GM12872 (cell line): ENCODE data around the gene LRRC57.

Experiments used
- TF ChIP-seq, protein P1 (sequence below): IDR thresholded peaks from 3 replicates; pipeline ENCODE4 v1.5.1; 2011; ENCODE audit warnings: low read depth, mild to moderate bottlenecking, low read length, moderate library complexity; ENCODE audit not compliant: insufficient read depth

Gene LRRC57

DNA sequence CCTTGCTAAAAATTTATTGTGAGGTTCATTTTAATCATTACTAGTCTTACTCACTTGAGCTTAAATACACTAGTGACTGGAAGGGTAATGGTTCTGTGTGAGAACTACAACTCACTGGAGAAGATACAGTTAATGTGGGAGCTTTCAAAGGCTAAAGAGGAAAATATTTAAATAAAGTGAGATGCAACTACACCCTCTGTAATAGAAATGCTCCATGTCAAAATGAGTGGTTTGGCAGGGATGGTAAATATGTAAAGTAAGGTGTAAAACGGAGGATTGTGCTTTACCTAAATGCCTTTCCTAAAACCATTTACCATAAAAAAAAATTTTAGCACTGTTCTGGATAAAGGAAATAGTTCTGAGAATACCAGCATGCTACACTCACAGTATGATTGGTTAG lies 15.3 kb downstream of the LRRC57 start:
- TF ChIP-seq, protein P1, sequence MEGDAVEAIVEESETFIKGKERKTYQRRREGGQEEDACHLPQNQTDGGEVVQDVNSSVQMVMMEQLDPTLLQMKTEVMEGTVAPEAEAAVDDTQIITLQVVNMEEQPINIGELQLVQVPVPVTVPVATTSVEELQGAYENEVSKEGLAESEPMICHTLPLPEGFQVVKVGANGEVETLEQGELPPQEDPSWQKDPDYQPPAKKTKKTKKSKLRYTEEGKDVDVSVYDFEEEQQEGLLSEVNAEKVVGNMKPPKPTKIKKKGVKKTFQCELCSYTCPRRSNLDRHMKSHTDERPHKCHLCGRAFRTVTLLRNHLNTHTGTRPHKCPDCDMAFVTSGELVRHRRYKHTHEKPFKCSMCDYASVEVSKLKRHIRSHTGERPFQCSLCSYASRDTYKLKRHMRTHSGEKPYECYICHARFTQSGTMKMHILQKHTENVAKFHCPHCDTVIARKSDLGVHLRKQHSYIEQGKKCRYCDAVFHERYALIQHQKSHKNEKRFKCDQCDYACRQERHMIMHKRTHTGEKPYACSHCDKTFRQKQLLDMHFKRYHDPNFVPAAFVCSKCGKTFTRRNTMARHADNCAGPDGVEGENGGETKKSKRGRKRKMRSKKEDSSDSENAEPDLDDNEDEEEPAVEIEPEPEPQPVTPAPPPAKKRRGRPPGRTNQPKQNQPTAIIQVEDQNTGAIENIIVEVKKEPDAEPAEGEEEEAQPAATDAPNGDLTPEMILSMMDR: no peak

DNA sequence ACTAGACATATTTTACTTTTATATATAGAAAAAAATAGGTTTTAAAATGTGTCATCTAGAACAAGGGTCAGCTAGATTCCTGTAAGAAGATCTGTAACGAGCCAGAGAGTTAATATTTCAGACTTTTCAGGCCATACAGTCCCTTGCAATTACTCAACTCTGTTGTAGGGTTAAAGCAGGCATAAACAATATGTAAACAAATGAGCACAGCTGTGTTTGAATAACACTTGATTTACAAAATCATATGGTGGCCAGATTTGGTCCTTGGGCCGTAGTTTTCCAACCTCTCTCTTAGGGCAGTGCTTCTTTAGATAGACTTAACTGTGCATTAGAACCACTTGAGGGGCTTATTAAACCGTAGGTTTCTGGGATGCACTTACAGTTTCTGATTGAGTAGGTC lies 19.6 kb downstream of the LRRC57 start:
- TF ChIP-seq, protein P1: no peak

DNA sequence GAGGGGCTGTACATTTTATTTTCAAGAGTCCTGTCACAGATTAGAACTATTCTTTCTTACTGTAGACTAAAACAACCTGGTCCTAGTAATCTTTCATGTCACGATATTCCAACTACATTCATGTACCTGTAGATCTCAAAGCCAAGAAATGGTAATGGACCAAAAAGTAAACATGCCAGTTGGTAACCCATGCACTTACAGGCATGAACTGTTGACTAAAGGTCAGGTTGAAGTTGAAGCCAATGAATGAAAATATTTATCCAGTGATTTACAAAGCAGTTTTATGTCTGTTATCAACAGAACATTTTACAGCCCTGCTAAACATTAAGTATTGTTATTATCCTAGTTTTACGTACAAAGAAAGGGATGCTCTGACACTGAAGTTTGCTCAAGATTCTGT lies 25.3 kb downstream of the LRRC57 start:
- TF ChIP-seq, protein P1: no peak

DNA sequence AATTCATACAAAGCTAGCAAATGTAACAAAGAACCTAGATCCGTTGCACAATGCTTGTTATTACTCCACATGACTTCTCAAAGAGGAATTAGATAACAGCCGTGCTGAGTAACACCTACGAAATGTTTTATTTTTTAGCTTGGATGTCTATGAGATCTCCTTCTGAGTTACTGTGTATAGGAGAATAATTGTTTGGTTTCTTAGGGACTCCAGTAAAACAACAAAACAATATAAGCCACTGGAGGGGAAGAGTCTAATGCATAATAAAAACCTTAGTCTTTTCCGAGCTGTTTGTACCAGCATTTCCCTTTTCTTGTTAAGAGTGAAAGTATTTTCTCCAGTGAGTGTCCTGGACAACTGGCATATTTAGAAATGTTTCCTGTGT lies 37.6 kb downstream of the LRRC57 start:
- TF ChIP-seq, protein P1: no peak

DNA sequence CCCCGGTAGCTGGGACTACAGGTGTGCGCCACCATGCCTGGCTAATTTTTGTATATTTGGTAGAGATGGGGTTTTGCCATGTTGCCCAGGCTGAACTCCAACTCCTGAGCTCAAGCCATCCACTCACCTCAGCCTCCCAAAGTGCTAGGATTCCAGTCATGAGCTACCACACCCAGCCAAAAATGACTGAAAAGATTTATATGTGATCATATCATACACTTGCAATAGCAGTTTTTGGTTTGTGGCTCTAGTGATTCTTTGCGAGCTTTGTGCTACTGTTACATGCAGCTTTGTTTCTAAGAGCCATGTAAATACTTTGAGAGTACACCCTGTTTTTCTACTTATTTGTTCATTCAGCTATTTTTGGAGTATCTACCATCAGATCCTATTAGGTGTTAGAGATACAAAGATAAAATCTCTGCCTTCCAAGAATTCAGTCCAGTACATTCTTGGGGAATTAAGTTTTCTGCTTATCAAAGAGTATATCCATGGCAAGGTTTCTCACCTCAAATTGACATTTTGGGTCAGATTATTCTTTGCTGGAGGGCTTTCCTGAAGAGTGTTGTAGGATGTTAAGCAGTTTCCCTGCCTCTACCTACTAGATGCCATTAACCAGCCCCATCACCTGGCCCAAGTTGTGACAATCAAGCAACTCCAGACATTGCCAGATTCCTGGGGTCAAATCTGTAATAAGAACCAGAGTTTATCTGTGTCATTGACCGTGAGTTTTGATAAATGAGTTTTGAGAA lies 38.2 kb downstream of the LRRC57 start:
- TF ChIP-seq, protein P1: no peak

DNA sequence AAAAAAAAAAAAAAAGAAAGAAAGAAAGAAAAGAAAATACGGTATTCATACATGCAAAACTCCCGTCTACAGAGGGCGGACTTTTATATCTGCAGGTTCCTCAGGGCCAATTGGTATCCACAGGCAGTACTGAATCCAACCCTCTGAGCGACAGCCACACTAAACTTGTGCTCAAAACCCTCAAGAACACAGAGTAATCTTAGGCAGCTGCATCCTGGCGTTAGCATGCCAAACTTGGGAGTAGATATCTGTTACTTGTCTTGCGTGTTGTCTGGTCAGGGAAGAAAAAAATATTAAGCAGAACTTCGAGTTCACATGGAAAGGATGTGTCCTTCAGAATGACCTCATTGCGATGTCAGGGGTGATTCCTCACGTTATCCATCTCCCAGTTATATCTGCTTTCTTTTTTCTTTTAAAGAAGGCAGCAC lies 40.3 kb downstream of the LRRC57 start:
- TF ChIP-seq, protein P1: no peak

DNA sequence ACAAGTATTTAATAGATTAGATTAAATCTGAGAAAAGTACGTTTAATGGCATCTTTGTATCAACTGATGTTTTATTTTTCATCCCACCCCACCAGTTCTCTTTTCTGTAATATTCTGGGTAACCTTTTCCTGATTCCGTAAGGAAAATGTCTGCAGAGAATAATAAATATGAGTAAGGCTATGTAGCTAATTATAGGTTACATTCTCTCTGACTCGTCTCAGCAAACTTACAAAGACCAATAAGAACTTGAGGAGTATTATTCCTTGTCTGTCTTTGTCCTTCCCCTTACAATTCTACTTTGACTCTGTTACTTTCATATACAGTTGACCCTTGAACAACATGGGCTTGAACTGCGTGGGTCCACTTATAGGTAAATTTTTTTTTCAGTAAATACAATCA lies 41.1 kb downstream of the LRRC57 start:
- TF ChIP-seq, protein P1: no peak
